ENCODE results near the gene TMEM53.

The TMEM53 gene

GRCh38 chr1:44678120-44678519 is 3.8 kb upstream of the TMEM53 start:
- DNase-seq (ENCODE audit: extremely low spot score): no peak
- no peak for TF ChIP-seq CTCF (IDR thresholded peaks at IDR 0.05; ENCODE audit: control extremely low read depth, extremely low read depth, low read depth, missing control alignments)
- ChIA-PET CTCF (interaction anchor here (0.5 to 1.6 kb wide), 6 partner anchors 12 to 52 kb away, joined by 3 to 5 read pairs (median 3); no protein-coding TSS in a partner anchor), POLR2A (interaction anchor here (0.9 kb wide), 1 partner anchor 844 kb away, joined by 3 read pairs; the partner anchor contains the start of gene PRDX1)

DNA sequence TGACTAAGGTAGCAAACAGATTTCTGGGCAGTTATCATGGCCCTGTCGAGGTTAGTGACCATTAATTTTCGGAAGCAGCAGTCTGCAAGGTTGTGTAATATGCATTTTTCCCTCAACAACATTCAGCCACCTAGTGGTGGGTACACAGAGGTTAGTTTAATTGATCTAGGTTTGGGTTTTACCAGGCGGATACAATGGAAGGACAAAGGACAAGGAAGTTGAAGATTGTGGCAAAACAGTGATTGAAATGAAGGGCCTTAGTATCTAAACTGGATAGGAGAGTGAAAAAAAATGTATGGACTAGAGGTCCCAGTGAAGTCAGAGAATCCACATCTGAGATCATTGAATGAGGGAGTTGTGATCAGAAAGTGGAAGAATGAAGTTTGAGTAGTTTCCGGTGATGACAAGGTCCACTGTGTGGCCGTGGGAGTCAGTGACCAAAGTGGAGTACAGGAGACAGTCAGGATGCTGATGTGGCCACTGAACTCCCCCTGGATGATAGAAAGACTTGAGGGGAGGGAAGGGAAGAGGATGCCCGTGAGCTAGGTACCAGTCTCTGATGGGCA is 3.0 kb upstream of the TMEM53 start:
- POLR2A ChIA-PET: interaction anchor here (0.9 kb wide), 1 partner anchor 845 kb away, joined by 3 read pairs; the partner anchor contains the start of gene PRDX1
- DNase-seq (ENCODE audit: extremely low spot score): no peak
- peak; percentile 41 for TF ChIP-seq CTCF (IDR thresholded peaks at IDR 0.05; ENCODE audit: control extremely low read depth, extremely low read depth, low read depth, missing control alignments)
- CTCF ChIA-PET: interaction anchor here (0.5 to 1.6 kb wide), 7 partner anchors 13 to 53 kb away, joined by 3 to 5 read pairs (median 3); no protein-coding TSS in a partner anchor

DNA sequence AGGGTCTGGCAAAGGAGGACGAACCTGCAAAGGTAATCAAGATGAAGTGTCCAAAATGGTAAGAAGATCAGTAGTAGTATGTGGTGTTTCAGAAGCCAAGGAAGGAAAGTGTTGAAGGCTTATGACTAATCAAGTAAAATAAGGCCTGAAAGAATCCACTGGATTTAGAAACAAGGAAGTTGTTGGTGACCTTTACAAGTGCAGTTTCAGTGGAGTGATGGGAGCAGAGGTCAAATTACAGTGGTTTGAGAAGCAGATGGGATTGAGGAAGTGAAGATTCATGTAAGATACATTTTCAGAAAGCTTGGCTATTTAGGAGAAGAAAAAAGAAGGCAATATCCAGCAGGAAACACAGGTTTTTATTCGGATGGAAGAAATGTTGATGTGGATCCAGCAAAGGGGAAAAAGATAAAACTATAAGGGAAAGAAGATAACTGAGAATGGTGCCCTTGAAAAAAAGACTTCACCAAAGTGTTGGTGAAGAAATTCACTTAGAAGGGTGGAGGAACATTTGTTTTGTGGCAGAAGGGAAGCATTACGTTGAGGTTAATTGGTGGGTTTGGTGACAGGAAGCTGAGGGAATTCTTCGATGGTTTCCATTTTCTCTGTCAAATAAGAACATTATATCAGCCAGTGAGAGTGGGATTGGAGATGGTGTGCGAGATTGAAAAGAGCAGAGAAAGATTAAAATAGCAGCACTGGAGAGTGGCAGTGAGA is 2.4 kb upstream of the TMEM53 start:
- DNase-seq (ENCODE audit: extremely low spot score): no peak
- ChIA-PET CTCF (interaction anchor here (1.3 to 9.2 kb wide), 5 partner anchors 17 to 25 kb away, joined by 3 to 72 read pairs (median 10); no protein-coding TSS in a partner anchor), POLR2A (interaction anchor here (0.6 kb wide), 1 partner anchor 143 kb away, joined by 3 read pairs; no protein-coding TSS in a partner anchor)
- no peak for TF ChIP-seq CTCF (IDR thresholded peaks at IDR 0.05; ENCODE audit: control extremely low read depth, extremely low read depth, low read depth, missing control alignments)

DNA sequence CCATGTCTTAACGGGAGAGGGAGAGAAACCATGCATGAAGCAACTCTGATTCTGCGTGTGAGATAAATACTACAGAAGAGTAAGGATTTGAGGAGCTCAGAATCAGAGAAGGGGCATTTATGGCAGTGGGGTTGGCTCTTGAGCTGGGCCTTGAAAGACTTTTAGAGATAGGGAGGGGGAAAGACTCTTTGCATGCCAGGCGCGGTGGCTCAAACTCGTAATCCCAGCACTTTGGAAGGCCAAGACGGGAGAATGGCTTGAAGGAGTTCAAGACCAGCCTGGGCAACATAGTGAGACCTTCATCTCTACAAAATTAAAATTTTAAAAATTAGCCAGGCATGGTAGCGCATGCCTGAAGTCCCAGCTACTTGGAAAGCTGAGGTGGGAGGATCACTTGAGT is 905 bp upstream of the TMEM53 start:
- CTCF ChIA-PET: interaction anchor here (0.9 to 9.2 kb wide), 7 partner anchors 10 to 65 kb away, joined by 3 to 72 read pairs (median 5); no protein-coding TSS in a partner anchor
- POLR2A ChIA-PET: no interaction called here

DNA sequence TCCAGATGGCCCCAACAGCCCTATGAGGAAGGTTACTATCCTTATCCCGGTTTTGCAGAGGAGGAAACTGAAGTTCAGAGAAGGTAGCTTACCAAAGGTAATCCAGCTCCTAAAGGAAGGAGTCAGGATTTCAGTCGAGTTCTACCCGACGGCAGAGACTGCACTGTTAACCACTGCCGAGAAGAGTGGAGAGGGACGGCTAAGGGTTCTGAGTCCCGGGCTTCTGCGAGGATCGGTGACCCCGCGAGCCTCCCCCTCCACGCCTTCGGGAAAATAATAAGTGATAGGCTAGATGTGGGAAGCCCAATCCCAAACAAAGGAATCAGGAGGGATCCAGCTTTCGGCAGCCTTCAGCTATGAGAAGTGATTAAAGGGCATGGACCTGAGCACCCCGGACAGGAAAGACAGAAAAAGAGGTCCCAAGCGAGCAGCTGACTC is 587 bp downstream of the TMEM53 start:
- DNase-seq (ENCODE audit: extremely low spot score): no peak
- TF ChIP-seq CTCF (IDR thresholded peaks at IDR 0.05; ENCODE audit: control extremely low read depth, extremely low read depth, low read depth, missing control alignments): no peak
- CTCF ChIA-PET: interaction anchor here (0.8 to 9.2 kb wide), 10 partner anchors 9 to 56 kb away, joined by 3 to 72 read pairs (median 5); no protein-coding TSS in a partner anchor

More for the DNA sequence above, 905 bp upstream of the TMEM53 start:
- no peak for DNase-seq (ENCODE audit: extremely low spot score)
- TF ChIP-seq CTCF (IDR thresholded peaks at IDR 0.05; ENCODE audit: control extremely low read depth, extremely low read depth, low read depth, missing control alignments): no peak

DNA sequence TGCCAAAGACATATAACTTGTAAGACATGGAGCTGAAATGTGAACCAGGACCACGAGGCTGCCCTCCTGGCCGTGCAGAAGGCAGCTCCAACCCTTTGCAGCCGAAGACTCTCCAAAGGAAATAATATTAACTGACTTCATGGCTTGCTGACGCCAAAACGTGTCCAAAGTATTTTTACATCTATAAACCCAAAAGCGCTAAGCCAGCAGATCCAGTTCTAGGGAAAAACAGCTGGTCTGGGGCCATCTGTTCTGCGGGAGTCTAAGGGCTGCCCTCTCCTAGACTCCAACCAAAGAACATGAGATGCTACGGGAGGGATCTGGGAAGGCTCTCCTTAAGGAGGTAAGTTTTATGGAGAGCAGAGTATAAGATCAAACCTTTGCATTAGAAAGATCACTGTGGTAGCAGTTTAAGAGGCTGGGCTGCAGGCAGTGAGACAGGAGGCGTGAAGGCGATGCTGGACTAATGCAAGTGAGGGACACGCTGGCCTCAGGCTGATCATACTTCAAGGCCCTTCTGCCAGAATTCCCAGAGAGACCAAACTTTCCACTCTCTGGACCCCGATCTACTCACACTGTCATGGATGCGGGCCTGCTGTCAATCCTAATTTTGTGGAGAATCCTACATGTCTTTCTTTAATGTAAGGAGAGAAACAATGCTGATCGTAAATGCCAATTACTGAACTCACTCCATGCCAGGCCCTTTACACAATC is 1.2 kb downstream of the TMEM53 start:
- CTCF ChIA-PET: interaction anchor here (1.0 to 9.2 kb wide), 9 partner anchors 9 to 56 kb away, joined by 3 to 72 read pairs (median 5); no protein-coding TSS in a partner anchor
- TF ChIP-seq CTCF (IDR thresholded peaks at IDR 0.05; ENCODE audit: control extremely low read depth, extremely low read depth, low read depth, missing control alignments): no peak
- DNase-seq (ENCODE audit: extremely low spot score): no peak
- POLR2A ChIA-PET: interaction anchor here (1.0 to 1.4 kb wide), 4 partner anchors 32 to 146 kb away, joined by 3 to 9 read pairs (median 5); no protein-coding TSS in a partner anchor

More for the DNA sequence above, 587 bp downstream of the TMEM53 start:
- POLR2A ChIA-PET: interaction anchor here (0.8 to 1.3 kb wide), 7 partner anchors 10 to 145 kb away, joined by 3 to 9 read pairs (median 3); partner anchors contain the start of gene RPS8
